Ishikawa (cell line): ENCODE results near the gene BCORL1.

Experiments used
- CEBPB ChIP-seq: IDR thresholded peaks from 2 replicates; pipeline ENCODE4 v1.6.1; 2012
- CREB1 ChIP-seq: IDR thresholded peaks from 2 replicates; pipeline ENCODE4 v1.6.1; 2012; ENCODE audit warnings: low read depth
- EGR1 ChIP-seq: IDR thresholded peaks from 2 replicates; pipeline ENCODE4 v1.6.1; 2012
- EP300 ChIP-seq: IDR thresholded peaks from 2 replicates; pipeline ENCODE4 v1.6.1; 2012; ENCODE audit warnings: borderline replicate concordance
- FOXM1 ChIP-seq: IDR thresholded peaks from 2 replicates; pipeline ENCODE4 v1.6.1; 2012; ENCODE audit warnings: low read depth, borderline replicate concordance
- NFIC ChIP-seq: IDR thresholded peaks from 2 replicates; pipeline ENCODE4 v1.6.1; 2012
- RAD21 ChIP-seq: IDR thresholded peaks from 2 replicates; pipeline ENCODE4 v1.6.1; 2012; ENCODE audit warnings: low read depth
- TAF1 ChIP-seq: IDR thresholded peaks from 2 replicates; pipeline ENCODE4 v1.6.1; 2012; ENCODE audit warnings: low read depth, mild to moderate bottlenecking
- TCF12 ChIP-seq: IDR thresholded peaks from 2 replicates; pipeline ENCODE4 v1.6.1; 2012; ENCODE audit warnings: low read depth
- TEAD4 ChIP-seq: IDR thresholded peaks from 2 replicates; pipeline ENCODE4 v1.6.1; 2012
- YY1 ChIP-seq: IDR thresholded peaks from 2 replicates; pipeline ENCODE4 v1.6.1; 2012; ENCODE audit warnings: low read depth
- ZBTB7A ChIP-seq: IDR thresholded peaks from 2 replicates; pipeline ENCODE4 v1.6.1; 2012; ENCODE audit warnings: low read depth
- TF ChIP-seq, protein P1 (sequence below): IDR thresholded peaks from 2 replicates; pipeline ENCODE4 v1.6.1; 2012
- TF ChIP-seq, protein P2 (sequence below): IDR thresholded peaks from 2 replicates; pipeline ENCODE4 v1.6.1; 2012
- TF ChIP-seq, protein P3 (sequence below): IDR thresholded peaks from 2 replicates; pipeline ENCODE4 v1.6.1; 2012; ENCODE audit warnings: low read depth, mild to moderate bottlenecking

BCORL1 gene

DNA sequence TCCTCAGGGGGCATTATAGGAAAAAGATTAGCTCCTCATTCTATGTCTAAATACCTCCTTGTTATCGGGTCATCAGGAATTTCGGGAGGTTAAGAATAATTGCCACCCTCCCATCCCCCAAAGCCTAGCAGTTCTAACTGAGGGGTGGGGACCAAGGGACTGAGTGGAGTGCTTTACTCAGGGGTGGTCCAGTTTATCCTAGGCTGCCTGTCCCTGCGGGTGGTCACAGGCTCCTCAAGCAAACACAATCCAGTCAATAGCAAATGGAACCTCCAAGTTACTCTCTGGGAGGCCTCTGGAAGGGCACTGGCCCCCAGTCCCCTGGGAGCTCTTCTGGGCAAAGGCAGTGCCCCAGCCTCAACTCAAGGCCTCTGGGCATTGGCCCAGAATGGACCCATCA, 121.2 kb downstream of the BCORL1 start:
- TF ChIP-seq RAD21: no peak
- TF ChIP-seq, protein P1, sequence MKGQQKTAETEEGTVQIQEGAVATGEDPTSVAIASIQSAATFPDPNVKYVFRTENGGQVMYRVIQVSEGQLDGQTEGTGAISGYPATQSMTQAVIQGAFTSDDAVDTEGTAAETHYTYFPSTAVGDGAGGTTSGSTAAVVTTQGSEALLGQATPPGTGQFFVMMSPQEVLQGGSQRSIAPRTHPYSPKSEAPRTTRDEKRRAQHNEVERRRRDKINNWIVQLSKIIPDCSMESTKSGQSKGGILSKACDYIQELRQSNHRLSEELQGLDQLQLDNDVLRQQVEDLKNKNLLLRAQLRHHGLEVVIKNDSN: no peak
- no peak for TF ChIP-seq CEBPB
- no peak for TF ChIP-seq NFIC
- no peak for TF ChIP-seq TEAD4
- TF ChIP-seq, protein P2, sequence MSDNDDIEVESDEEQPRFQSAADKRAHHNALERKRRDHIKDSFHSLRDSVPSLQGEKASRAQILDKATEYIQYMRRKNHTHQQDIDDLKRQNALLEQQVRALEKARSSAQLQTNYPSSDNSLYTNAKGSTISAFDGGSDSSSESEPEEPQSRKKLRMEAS: no peak
- TF ChIP-seq ZBTB7A: no peak
- no peak for TF ChIP-seq FOXM1
- no peak for TF ChIP-seq EGR1
- TF ChIP-seq TCF12: no peak
- TF ChIP-seq, protein P3, sequence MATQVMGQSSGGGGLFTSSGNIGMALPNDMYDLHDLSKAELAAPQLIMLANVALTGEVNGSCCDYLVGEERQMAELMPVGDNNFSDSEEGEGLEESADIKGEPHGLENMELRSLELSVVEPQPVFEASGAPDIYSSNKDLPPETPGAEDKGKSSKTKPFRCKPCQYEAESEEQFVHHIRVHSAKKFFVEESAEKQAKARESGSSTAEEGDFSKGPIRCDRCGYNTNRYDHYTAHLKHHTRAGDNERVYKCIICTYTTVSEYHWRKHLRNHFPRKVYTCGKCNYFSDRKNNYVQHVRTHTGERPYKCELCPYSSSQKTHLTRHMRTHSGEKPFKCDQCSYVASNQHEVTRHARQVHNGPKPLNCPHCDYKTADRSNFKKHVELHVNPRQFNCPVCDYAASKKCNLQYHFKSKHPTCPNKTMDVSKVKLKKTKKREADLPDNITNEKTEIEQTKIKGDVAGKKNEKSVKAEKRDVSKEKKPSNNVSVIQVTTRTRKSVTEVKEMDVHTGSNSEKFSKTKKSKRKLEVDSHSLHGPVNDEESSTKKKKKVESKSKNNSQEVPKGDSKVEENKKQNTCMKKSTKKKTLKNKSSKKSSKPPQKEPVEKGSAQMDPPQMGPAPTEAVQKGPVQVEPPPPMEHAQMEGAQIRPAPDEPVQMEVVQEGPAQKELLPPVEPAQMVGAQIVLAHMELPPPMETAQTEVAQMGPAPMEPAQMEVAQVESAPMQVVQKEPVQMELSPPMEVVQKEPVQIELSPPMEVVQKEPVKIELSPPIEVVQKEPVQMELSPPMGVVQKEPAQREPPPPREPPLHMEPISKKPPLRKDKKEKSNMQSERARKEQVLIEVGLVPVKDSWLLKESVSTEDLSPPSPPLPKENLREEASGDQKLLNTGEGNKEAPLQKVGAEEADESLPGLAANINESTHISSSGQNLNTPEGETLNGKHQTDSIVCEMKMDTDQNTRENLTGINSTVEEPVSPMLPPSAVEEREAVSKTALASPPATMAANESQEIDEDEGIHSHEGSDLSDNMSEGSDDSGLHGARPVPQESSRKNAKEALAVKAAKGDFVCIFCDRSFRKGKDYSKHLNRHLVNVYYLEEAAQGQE: no peak
- no peak for TF ChIP-seq CREB1
- TF ChIP-seq TAF1: no peak
- no peak for TF ChIP-seq EP300

DNA sequence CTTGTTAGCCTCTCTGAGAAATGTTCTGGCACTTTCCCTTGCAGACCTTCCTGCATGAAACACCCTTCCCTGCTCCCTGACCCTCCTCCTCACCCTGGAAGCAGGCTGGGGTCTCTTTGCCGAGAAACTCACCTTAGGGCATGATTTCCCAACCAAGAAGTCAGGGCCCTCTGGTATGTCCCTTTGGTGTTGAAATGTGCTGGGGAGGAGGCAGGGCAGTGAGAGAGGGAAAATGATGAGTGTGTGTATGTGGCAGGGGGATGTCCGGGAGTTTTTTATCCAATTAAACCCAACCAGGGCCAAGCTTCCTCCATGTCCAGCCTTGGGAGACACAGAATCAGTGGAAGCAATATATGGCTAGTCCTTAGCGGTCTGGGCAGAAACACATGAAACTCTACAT, 122.8 kb downstream of the BCORL1 start:
- TF ChIP-seq ZBTB7A (no peak), YY1 (no peak), CEBPB (no peak), NFIC (no peak), FOXM1 (no peak), EGR1 (no peak), TAF1 (no peak), EP300 (no peak), RAD21 (no peak), TCF12 (no peak), TEAD4 (no peak)
- TF ChIP-seq, protein P1: no peak
- TF ChIP-seq, protein P2: no peak

DNA sequence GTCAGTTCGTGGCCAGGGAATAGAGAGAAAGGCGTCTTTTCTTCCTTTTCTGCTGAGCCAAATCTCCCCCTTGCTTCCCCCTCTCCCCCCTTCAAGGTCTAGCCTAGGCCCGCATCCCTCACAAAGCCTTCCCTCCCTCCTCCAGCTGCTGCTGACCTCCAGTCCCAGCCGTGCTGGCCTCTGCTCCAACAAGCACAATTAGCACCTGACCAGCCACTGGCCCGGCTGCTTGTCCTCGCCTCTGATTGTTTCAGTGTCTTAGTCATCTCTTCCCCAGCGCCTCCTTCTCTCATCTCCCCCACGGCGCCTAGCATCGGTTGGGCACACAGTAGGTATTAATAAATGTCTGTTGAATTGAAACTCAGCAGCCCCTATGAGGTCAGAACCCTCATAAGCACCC, 123.6 kb downstream of the BCORL1 start:
- TF ChIP-seq NFIC (no peak), CREB1 (no peak), RAD21 (no peak), ZBTB7A (no peak), YY1 (no peak), TAF1 (no peak), EP300 (no peak), TEAD4 (no peak), CEBPB (no peak), TCF12 (no peak), FOXM1 (no peak)
- TF ChIP-seq, protein P2: no peak
- TF ChIP-seq, protein P3: no peak
- TF ChIP-seq, protein P1: no peak
